HuH-7.5 (cell line): ENCODE data around the gene RALGPS1.

Source experiments
- DNase-seq: peaks from one replicate; pipeline ENCODE4 v3.0.0; 2011; ENCODE audit warnings: low spot score

Gene RALGPS1

GRCh38 chr9:126907058-126907457 lies 7.5 kb upstream of the RALGPS1 start:
- DNase-seq, result no peak

GRCh38 chr9:126915281-126915816 lies 767 bp downstream of the RALGPS1 start:
- peak; percentile 46 for DNase-seq

- no peak for DNase-seq
Observed at GRCh38 chr9:126915846-126916543, 1.4 kb downstream of the RALGPS1 start.

- DNase-seq, result peak; percentile 42
Observed at GRCh38 chr9:126916909-126917308, 2.3 kb downstream of the RALGPS1 start.

- DNase-seq, result no peak
Observed at GRCh38 chr9:126919193-126919592, 4.6 kb downstream of the RALGPS1 start.

GRCh38 chr9:126925876-126926275 lies 11.3 kb downstream of the RALGPS1 start:
- no peak for DNase-seq

- no peak for DNase-seq
Observed at GRCh38 chr9:126926364-126926763, 11.8 kb downstream of the RALGPS1 start.

- no peak for DNase-seq
Observed at GRCh38 chr9:126927419-126927818, 12.8 kb downstream of the RALGPS1 start.

- no peak for DNase-seq
Observed at GRCh38 chr9:126932871-126933321, 18.3 kb downstream of the RALGPS1 start.

- no peak for DNase-seq
Observed at GRCh38 chr9:126933334-126933980, 18.9 kb downstream of the RALGPS1 start.

- no peak for DNase-seq
Observed at GRCh38 chr9:126934441-126934840, 19.9 kb downstream of the RALGPS1 start.

- DNase-seq, result no peak
Observed at GRCh38 chr9:126935630-126936029, 21.0 kb downstream of the RALGPS1 start.

GRCh38 chr9:126937444-126937843 lies 22.9 kb downstream of the RALGPS1 start:
- DNase-seq, result no peak

- DNase-seq, result no peak
Observed at GRCh38 chr9:126938327-126938726, 23.7 kb downstream of the RALGPS1 start.

- DNase-seq, result peak; percentile 52
Observed at GRCh38 chr9:126939821-126940221, 25.2 kb downstream of the RALGPS1 start.

GRCh38 chr9:126942399-126942798 lies 27.8 kb downstream of the RALGPS1 start:
- no peak for DNase-seq

GRCh38 chr9:126945682-126946081 lies 31.1 kb downstream of the RALGPS1 start:
- no peak for DNase-seq

- no peak for DNase-seq
Observed at GRCh38 chr9:126947529-126947928, 32.9 kb downstream of the RALGPS1 start.

GRCh38 chr9:126952205-126952977 lies 37.8 kb downstream of the RALGPS1 start:
- no peak for DNase-seq

- DNase-seq, result no peak
Observed at GRCh38 chr9:126953041-126953809, 38.6 kb downstream of the RALGPS1 start.

GRCh38 chr9:126955811-126956210 lies 41.2 kb downstream of the RALGPS1 start:
- no peak for DNase-seq
